AG04449 (cell line): ENCODE data around the gene GAL3ST3.

Source experiments
- CTCF ChIA-PET: fragments of 350-600 bp; formaldehyde crosslinking; extraction: SDS; loops from one replicate; lab custom pipeline; 2021; ENCODE audit warnings: antibody characterized with exemption; lab: Yijun Ruan, JAX
- POLR2A ChIA-PET: fragments of 400-600, 350-600 bp; formaldehyde crosslinking; extraction: SDS; loops from one replicate; lab custom pipeline; 2020; ENCODE audit warnings: antibody characterized with exemption, inconsistent platforms; lab: Yijun Ruan, JAX
- DNase-seq: peaks from one replicate; pipeline ENCODE4 v3.0.0-alpha.2; 2010; ENCODE audit warnings: low read depth, low spot score
- H3K4me3 ChIP-seq: 2 replicates; pipeline ENCODE4 v1.5.1; 2011; ENCODE audit warnings: low read depth, mild to moderate bottlenecking, control low read depth, low read length
- TF ChIP-seq, protein P1 (sequence below): IDR thresholded peaks from one replicate; pipeline ENCODE4 v1.5.1; 2011; ENCODE audit warnings: mild to moderate bottlenecking, moderate library complexity, low read length, control low read depth, inconsistent platforms; ENCODE audit not compliant: insufficient read depth; ENCODE audit errors: missing control alignments

The GAL3ST3 gene

DNA sequence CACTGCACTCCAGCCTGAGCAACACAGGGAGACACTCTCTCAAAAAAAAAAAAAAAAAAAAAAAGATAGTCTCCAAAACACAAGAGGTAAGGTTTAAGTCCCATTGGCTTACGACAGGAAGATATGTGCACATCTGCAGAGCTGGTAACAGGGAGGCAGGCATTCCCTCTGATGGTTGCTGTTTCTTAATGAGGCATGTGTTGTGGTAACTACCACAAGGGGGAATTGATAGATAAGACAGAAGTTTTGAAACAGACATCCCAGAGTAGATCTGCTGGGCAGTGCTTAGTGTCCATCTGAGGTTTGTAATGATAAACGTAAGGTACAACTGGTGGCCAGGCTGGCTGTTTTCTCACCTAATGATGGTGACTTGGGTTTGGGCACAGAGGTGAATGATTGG lies 51.7 kb downstream of the GAL3ST3 start:
- H3K4me3 ChIP-seq: no peak overlapping the region
- ChIA-PET CTCF (interaction anchor here (44.9 kb wide), 1 partner anchor 115 kb away, joined by 1090 read pairs; the partner anchor contains the start of genes CCDC85B, CTSW, EFEMP2 and FIBP), POLR2A (no interaction called here)
- TF ChIP-seq, protein P1, sequence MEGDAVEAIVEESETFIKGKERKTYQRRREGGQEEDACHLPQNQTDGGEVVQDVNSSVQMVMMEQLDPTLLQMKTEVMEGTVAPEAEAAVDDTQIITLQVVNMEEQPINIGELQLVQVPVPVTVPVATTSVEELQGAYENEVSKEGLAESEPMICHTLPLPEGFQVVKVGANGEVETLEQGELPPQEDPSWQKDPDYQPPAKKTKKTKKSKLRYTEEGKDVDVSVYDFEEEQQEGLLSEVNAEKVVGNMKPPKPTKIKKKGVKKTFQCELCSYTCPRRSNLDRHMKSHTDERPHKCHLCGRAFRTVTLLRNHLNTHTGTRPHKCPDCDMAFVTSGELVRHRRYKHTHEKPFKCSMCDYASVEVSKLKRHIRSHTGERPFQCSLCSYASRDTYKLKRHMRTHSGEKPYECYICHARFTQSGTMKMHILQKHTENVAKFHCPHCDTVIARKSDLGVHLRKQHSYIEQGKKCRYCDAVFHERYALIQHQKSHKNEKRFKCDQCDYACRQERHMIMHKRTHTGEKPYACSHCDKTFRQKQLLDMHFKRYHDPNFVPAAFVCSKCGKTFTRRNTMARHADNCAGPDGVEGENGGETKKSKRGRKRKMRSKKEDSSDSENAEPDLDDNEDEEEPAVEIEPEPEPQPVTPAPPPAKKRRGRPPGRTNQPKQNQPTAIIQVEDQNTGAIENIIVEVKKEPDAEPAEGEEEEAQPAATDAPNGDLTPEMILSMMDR: no peak
- no peak for DNase-seq

DNA sequence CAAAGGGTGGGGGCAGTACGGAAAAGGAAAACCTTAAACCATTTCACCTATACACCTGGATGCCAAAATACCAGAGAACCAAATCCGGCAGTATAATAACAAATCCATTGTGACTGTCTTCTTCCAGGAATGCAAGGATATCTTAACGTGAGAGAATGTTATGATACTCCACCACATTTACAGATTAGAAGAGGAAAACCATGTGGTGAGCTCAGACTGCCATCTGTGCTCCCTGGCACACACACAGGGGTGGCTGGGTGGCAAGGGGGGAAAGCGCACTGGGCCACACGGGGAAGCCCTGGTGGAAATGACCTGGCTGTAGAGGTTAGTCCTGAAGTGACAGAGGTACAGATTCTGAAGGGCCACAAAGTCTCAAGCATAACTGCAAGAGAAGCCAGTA lies 56.9 kb downstream of the GAL3ST3 start:
- no peak overlapping the region for H3K4me3 ChIP-seq
- TF ChIP-seq, protein P1: no peak
- ChIA-PET CTCF (interaction anchor here (1.0 to 44.9 kb wide), 11 partner anchors 7 to 287 kb away, joined by 3 to 1090 read pairs (median 10); partner anchors contain the start of genes CCDC85B, CTSW, EFEMP2 and FIBP), POLR2A (interaction anchor here (1.0 kb wide), 1 partner anchor 120 kb away, joined by 3 read pairs; the partner anchor contains the start of gene EFEMP2)
- no peak for DNase-seq
